WTC11 (cell line): ENCODE data around the gene FANCC.

Experiments used
- AFF4 ChIP-seq: sonication (generic); formaldehyde crosslinking; IDR thresholded peaks from 2 replicates; pipeline ENCODE4 v1.8.1; 2023; ENCODE audit warnings: mild to moderate bottlenecking, missing genetic modification reagents, borderline replicate concordance
- ATF2 ChIP-seq: sonication (generic); formaldehyde crosslinking; IDR thresholded peaks from 2 replicates; pipeline ENCODE4 v1.8.1; 2022; ENCODE audit warnings: low read depth, missing genetic modification reagents, borderline replicate concordance
- CREM ChIP-seq: sonication (generic); formaldehyde crosslinking; IDR thresholded peaks from 2 replicates; pipeline ENCODE4 v1.8.1; 2022; ENCODE audit warnings: mild to moderate bottlenecking, missing genetic modification reagents, moderate library complexity
- CTCF ChIP-seq: fragments of 200-600 bp; IDR thresholded peaks from 2 replicates; pipeline ENCODE4 v1.8.0; 2022; ENCODE audit warnings: antibody characterized with exemption
- MYBL2 ChIP-seq: sonication (generic); formaldehyde crosslinking; IDR thresholded peaks from 2 replicates; pipeline ENCODE4 v1.8.1; 2023; ENCODE audit warnings: mild to moderate bottlenecking, moderate library complexity, missing genetic modification reagents
- NFYB ChIP-seq: sonication (generic); formaldehyde crosslinking; conservative IDR thresholded peaks from 2 replicates; pipeline ENCODE4 v1.8.0; 2022; ENCODE audit warnings: low read depth, missing genetic modification reagents
- RORB ChIP-seq: fragments of 250-450 bp; sonication (Bioruptor Pico); IDR thresholded peaks from 2 replicates; pipeline ENCODE4 v1.9.0; 2021; ENCODE audit warnings: mild to moderate bottlenecking
- TCF7 ChIP-seq: sonication (generic); formaldehyde crosslinking; IDR thresholded peaks from 2 replicates; pipeline ENCODE4 v1.8.0; 2022; ENCODE audit warnings: mild to moderate bottlenecking, low read depth, missing genetic modification reagents, moderate library complexity
- USF2 ChIP-seq: sonication (generic); formaldehyde crosslinking; IDR thresholded peaks from 2 replicates; pipeline ENCODE4 v1.8.1; 2023; ENCODE audit warnings: mild to moderate bottlenecking, missing genetic modification reagents, moderate library complexity

GRCh38 chr9:95292226-95292625 lies 25.3 kb downstream of the FANCC start:
- TF ChIP-seq CTCF (no peak), TCF7 (CRISPR knock-in tag) (no peak), AFF4 (CRISPR knock-in tag) (no peak), CREM (CRISPR knock-in tag) (no peak), MYBL2 (CRISPR knock-in tag) (no peak), ATF2 (CRISPR knock-in tag) (no peak), NFYB (CRISPR knock-in tag) (no peak), RORB (CRISPR knock-in tag) (no peak), USF2 (no peak)
